ENCODE measurements around the gene PSMG3.
A peak's percentile ranks its signal among the peaks of the same experiment; 100 is the strongest.

PSMG3 gene, protein sequence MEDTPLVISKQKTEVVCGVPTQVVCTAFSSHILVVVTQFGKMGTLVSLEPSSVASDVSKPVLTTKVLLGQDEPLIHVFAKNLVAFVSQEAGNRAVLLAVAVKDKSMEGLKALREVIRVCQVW

DNA sequence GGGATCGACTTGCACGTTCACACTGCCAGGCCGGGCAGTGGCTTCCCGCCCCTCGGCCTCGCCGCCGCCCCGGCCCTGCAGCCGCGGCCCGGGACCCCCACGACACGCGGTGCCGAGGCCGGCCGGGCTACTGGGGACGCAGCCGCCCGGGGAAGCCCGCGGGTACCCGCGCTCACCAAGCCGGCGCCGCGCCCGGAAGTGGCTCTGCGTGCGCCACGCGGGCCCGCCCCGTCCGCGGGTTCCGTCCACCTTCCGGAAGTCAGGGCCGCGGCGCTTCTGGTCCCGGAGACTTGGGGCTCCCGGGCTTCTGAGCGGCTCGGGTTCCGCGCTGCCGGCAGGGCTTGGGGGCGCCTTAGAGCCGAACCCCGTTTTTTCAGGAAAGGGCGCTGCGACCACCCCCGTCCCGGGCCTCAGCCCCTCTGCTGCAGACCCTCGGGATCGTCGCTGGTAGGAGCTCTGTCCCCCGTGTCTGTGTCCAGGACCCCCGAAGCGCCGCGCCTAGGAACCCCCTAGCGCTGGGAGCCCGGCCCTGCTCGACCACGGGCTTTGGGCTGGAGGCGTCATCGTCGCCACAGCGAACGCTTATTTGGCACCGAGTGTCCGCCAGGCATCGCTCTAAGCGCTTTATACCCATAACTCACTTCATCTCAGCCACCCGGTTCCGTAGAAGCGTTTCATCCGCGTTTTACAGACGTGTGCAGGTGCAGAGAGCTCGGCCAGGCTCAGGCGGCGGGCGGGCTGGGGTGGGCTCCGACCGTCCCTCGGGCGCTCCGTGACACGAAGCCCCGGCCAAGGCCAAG, at the start of gene PSMG3:
Gene PSMG3, minus strand, starts transcription at position 200 of the 800 bp plus-strand sequence. CDS start 693 bp downstream, outside the sequence.
- DNase-seq: peak; percentile 95

- DNase-seq: no peak
These were observed 48.6 kb upstream of the PSMG3 start for GRCh38 chr7:1618475-1618874.

DNA sequence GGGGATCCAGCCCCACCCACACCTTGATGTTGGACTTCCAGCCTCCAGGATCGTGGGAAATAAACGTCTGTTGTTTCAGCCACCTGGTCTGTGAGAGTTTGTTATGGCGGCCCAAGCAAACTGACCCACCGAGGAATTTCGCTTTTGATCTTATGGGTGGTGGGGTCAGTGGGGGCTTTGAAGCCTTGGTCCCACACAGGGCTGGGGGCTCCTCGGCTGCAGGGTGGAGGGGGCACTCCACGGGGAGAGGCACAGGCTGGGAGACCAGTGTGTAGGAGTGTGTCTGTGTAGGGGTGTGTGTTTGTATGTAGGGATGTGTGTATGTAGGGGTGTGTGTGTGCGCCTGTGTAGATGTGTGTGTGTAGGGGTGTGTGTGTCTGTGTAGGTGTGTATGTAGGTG, 48.1 kb upstream of the PSMG3 start:
- DNase-seq: no peak

DNA sequence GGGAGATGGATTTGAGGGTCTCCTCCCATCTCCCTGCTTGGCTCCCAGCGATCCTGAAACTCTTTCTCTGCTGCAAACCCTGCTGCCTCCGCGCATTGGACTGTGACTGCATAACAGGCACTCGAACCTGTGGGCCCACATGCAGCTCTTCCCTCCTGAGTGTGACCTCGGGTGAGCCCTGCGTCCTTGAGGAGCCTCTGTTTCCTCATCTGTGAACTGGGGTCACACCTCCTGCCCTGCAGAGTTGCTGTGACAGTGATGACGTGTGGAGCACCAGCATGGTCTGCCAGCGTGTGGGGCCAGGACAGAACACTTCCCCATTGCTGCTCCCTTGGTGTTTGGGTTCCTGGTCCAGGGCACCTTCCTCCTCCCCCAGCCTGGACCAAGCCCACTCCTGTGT, 46.9 kb upstream of the PSMG3 start:
- DNase-seq: no peak

DNA sequence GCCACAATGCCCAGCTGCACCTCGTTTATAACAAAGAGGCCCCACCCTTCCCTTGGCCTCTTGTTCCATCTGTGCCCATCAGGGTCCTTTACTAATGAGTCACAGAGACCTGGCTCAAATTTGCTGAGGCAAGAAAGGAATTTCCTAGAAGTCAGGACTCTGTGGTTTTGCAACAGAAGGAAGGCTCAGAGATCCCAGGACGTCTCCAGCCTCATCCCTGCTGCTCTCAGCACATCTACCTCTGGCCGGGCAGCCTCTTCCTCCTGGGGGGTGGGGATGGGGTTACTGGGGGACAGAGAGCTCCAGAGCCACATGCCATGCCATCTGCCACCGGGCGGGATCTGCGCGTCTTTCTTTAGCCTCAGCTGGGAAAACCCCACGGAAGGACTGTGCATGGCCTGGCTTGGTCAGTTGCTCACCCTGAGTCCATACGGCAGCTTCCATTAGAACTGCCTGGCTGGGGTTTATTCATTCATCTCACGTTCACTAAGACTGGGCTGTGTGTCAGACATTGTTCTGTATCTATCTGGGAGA, 41.9 kb upstream of the PSMG3 start:
- DNase-seq: no peak

- DNase-seq: no peak
These were observed 41.0 kb upstream of the PSMG3 start for GRCh38 chr7:1610678-1611302.

DNA sequence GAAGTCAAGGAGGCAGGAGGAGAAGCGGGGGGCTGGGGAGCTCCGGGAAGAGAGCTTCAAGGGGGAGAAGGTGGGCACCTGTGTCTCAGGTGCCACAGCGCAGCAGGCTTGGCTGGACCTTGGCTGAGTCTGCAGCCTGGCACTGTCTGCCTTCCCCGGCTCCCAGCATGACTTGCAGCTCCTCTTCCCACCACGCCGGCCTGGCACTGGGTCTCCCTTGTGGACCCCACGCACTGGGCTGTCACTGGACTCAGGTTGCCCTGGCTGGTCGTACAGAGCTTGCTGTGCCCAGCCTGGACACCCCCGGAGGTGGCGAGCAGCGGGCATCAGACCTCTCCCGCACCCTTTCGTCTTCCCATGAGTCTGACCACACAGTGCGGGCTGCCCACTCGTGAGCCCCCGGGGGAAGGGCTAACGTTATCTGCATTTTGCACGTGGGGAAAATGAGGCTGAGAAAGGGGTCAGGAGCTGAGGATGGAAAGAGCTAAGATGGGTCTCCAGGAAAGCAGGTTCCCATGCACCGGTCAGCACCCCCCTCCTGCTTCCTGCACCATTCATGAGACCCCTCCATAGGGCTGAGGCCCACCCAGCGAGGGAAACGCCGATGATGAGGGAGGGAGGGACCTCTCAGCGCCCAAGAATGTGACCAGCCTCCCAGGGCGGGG, 40.3 kb upstream of the PSMG3 start:
- no peak for DNase-seq

- no peak for DNase-seq
These were observed 39.2 kb upstream of the PSMG3 start for GRCh38 chr7:1609023-1609422.

GRCh38 chr7:1608318-1608717, 38.5 kb upstream of the PSMG3 start:
- DNase-seq: no peak

DNA sequence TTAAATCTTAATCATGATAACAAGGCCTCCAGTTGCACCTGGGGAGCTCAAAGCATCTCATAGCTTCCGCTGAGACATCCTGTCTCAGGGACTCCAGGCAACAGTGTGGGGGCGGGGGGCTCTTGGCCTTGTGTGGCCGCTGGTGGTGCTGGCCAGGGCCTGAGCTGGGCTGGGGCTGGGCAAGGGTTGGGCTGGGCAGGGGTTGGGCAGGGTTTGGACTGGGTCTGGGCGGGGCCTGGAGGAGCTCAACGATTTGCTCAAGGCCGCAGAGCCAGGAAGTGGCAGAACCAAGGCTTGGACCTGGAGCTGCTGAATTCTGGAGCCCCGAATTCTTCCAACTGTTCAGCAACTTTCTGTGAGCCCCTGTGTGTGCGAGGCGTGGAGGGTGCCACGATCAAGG, 37.9 kb upstream of the PSMG3 start:
- no peak for DNase-seq

- no peak for DNase-seq
These were observed 37.2 kb upstream of the PSMG3 start for GRCh38 chr7:1607001-1607400.

- DNase-seq: no peak
These were observed 34.6 kb upstream of the PSMG3 start for GRCh38 chr7:1604383-1604782.

- no peak for DNase-seq
These were observed 33.8 kb upstream of the PSMG3 start for GRCh38 chr7:1603346-1604225.

DNA sequence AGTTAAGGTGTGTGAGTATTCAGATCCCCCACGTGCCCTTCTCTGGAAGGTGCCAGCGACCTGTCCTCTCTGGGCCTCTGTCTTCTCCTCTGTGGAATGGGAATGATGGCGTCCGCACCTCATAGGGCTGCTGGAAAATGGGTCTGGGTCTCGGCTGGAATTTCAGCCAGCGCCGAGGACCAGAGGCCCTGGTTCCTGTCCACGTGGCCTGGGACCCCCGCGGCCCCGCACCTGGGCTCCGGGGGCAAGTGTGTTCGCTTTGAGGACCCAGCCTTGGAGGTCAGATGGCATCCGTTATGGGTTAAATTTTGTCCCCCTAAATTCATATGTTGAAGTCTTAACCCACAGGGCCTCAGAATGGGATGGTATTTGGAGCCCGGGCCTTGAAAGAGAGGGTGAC, 32.6 kb upstream of the PSMG3 start:
- DNase-seq: no peak

DNA sequence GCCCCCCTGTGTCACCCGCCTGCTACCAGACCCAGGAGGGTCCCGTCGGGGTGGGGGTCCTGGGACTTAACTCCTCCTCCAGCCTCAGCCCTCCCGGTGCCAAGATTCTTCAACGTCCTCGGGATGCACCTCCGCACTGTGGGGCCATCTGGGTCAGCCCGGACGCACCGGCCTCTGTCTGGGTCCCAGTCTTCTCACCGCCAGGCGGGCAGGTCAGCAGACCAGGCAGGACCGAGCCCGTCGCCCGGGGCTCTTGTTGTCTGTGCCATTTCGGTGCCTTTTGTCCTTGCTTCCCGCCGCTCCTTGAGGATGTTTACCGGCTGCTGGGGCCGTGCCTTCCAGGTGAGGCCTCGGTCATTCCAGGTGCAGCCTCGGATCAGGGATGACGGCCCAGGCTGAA, 32.1 kb upstream of the PSMG3 start:
- no peak for DNase-seq

- DNase-seq: no peak
These were observed 30.0 kb upstream of the PSMG3 start for GRCh38 chr7:1599640-1600395.

- no peak for DNase-seq
These were observed 29.3 kb upstream of the PSMG3 start for GRCh38 chr7:1598961-1599639.

DNA sequence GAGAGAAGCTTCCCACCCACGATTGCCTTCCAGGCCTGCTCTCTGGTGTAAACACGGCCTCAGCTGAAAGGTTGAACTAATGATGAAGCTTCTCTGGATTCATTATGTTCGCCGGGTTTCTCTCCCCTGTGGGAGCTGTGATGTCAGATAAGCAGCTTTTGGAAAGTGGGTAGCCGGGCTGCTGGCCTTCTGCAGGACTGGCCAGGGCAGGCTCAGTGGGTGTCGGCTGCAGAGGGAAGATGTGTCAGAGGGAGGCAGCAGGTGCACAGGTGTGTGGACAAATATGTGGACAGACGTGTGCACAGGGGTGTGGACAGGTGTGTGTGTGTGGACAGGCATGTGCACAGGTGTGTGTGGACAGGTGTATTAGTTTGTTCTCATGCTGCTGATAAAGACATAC, 28.5 kb upstream of the PSMG3 start:
- DNase-seq: no peak

DNA sequence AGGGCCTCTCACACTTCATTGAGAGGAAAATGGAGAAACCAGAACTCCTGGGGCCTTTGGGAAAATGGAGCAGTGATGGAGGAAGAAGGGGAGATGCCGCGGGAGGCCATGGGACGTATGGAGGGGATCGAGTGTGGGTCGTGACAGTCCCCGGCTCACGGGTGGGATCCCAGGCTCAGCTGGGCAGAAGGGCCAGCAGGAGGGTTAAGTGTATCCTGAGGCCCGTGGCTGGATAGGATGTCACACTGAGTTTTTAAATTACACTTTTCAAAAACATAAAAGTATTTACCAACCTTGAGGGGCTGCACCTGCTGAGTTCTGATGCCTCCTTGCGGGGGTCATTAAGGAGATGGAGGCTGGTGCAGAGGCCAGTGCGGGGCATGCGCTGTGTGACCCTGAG, 28.0 kb upstream of the PSMG3 start:
- no peak for DNase-seq

DNA sequence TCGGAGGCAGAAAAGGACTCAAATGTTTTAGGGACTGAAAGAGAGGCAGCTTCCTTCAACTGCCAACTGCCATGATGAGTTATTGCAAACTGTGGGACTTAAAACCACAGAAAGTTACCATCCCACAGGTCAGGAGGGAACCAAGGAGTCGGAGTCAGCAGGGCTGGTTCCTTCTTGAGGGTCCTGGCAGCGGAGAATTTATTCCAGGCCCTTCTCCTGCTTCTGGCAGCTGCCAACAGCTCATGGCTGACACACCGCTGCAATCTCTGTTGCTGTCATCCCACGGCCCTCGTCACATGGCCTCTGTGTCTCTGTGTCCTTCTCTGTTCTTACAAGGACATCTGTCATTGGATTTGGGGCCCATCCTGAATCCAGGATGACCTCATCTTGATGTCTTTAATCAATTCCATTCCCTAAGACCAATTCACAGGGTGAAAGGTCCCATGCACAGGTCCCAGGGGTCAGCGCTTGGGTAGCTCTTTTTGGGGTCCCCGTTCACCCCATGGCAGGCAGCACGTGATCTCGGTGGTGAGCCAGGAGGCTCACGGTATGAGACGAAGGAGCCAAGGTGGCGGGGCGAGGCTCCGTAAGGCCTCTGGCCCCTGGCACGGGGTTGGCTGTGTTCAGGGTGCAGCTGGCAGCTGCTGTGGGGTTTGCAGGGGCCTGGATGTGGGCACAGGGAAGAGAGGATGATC, 27.4 kb upstream of the PSMG3 start:
- no peak for DNase-seq
